Gastrocnemius medialis (tissue), 4 donors: Measurements from ENCODE around the gene NKX1-1.

Source experiments
- CTCF ChIP-seq, 5 experiments: fragments of 450-650 bp in 3 of 5; fragments of 200-600 bp in 2 of 5; sonication (generic) in 2 of 5; IDR thresholded peaks in 4 of 5; conservative IDR thresholded peaks in 1 of 5; 1 replicate in 4 of 5; 2 replicates in 1 of 5; pipeline ENCODE4 v1.5.1; 2016 to 2019; ENCODE audit warnings: antibody characterized with exemption in 5 of 5, mild to moderate bottlenecking in 3 of 5, moderate library complexity in 3 of 5
- POLR2A ChIP-seq, 2 donors: fragments of 450-650 bp; IDR thresholded peaks; one replicate each; pipeline ENCODE4 v1.6.1; 2017; ENCODE audit warnings: antibody characterized with exemption in 2 of 2, mild to moderate bottlenecking in 2 of 2, moderate library complexity in 2 of 2

GRCh38 chr4:1381181-1381621 lies 25.0 kb downstream of the NKX1-1 start:
- TF ChIP-seq CTCF (IDR thresholded peaks at IDR 0.05 in 4 of 5, conservative IDR thresholded peaks at IDR 0.05 in 1 of 5) (no peak), POLR2A (IDR thresholded peaks at IDR 0.05) (no peak)
